GM12874 (cell line): ENCODE measurements around the gene FIZ1.

Experiments used
- CTCF ChIP-seq: IDR thresholded peaks from 2 replicates; pipeline ENCODE4 v1.5.1; 2011; ENCODE audit warnings: low read depth, mild to moderate bottlenecking, control low read depth, low read length, moderate library complexity; ENCODE audit not compliant: insufficient read depth

Gene FIZ1

GRCh38 chr19:55644191-55644833 is 45.0 kb upstream of the FIZ1 start:
- TF ChIP-seq CTCF: no peak

GRCh38 chr19:55643887-55644176 is 44.5 kb upstream of the FIZ1 start:
- TF ChIP-seq CTCF: no peak

DNA sequence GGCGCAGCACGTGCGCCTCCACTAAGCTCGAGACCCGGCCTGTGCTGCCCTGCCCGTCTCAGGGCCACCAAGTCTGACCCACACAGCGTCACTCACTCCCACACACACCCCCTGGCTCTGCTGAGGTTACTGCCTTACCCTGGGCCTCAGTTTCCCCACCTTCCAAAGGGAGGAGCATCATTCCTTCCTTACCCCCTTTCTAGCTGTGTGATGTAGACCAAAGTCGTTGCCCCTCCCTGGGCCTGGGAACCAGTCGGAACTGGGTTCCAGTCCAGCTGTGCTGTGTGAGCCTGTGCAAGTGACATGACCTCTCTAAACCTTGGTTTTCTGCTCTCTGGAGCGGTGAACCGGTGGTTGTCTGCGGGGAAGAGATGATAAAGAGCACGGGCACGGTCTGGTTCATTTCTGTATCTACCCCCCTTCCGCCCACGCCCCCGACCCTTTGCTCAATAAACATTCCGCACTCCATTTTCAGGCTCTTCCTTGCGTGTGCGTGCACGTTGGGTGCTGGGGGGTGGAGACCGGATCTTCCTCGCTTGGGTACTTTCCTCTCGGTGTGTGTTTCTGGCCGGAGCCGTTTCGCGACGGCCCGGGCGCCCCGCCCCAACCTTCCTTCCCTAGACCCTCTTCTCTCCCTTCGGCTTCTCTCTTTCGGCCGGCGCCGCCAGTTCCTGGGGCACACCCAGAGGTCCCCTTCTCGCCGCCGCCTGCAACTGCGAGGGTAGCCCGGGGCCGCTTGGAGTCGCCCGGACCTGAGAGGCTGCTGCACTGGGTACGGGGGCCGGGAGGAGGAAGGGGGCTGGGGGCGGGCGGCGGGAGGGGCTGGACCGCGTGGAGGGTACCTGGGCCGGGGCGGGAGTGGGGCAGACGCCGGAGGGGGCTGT is 43.9 kb upstream of the FIZ1 start, which contains the start of gene ZNF581:
TSS of gene ZNF581 (plus strand) at position 647 of the 884 bp plus-strand sequence. CDS start 923 bp downstream, outside the sequence.
- no peak for TF ChIP-seq CTCF

- no peak for TF ChIP-seq CTCF
Measured at GRCh38 chr19:55642153-55643002, 43.1 kb upstream of the FIZ1 start.

GRCh38 chr19:55641426-55642152 is 42.3 kb upstream of the FIZ1 start:
- TF ChIP-seq CTCF: no peak

DNA sequence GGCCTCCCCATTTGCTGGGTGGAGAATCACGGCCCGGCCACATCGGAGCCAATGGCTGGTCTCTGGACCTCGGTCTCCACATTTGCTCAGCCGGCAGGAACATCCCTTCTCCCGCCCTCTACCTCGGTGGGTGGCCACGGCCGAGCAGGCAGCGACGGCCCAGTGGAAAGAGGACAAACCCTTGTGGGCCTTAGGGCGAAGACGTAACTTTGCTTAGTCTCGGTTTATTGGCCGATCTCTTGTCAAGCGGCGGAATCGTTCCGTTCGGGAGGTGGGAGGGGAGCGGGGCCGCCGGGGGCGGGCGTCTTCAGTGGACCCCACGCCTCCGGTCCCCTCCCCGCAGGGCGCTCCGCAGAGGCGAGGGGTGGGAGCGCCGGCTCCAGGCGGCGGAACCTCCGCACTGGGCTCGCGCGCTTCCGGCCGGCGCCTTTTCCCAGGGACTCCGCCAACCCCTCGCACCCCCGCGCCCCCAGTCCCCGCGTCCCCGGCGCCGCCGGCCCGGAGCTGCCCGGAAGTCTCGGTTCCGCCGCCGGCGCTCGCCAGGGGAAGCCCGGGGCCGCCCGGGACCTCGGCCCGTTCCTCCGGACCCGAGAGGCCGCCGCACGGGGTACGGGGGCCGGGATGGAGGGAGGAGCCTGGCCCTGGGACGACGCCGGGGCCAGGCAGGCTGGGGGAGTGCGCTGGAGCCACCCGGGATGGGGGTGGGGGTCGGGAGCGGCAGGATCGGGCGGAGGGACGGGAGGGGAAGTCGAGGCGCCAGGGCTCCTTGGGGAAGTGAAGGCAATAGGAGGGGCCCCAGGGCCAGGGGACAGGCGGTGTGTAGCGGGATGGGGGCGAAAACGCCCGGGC is 41.5 kb upstream of the FIZ1 start, which contains the start of gene ZNF580:
TSS of gene ZNF580 (plus strand) at position 426 of the 849 bp plus-strand sequence. CDS start 1,507 bp downstream, outside the sequence.
- no peak for TF ChIP-seq CTCF
